ENCODE results near the gene IKZF3. TPM values are rescaled to one million over a fixed set of nuclear protein-coding genes. Genes with fewer than 3 reads are reported as not detected.

IKZF3 gene
- total RNA-seq, 1 donor = not detected

DNA sequence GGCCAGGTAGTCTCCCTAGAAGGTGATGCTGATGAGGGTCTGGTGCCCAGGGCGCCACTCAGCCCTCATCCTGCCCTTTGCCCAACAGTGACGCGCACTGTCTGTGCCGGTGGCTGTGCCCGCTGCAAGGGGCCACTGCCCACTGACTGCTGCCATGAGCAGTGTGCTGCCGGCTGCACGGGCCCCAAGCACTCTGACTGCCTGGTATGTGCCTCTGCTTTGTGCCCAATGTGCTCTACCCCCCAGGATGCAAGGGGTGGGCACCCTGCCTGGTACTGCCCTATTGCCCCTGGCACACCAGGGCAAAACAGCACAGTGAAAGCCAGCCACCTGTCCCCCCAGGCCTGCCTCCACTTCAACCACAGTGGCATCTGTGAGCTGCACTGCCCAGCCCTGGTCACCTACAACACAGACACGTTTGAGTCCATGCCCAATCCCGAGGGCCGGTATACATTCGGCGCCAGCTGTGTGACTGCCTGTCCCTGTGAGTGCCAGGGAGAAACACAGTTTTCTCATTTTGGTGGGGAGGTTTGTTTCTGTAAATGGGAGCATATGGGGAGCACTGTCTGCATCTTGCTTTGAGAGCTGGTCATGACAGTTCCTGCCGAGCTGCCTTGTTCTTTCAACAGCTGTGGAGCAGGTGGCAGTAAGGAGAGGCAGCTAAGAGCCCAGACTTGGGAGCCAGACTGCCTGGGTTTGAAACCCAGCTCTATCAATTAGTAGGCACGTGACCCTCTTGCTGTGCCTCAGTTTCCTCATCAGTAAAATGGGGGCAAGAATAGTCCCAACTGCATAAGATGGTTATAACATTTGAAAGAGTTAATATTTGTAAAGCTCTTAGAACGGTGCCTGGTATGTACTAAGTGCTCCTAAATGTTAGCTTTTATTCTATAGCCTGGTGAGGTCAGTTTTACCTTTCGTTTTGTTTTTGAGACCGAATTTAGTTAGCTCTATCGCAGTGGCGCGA is 153.8 kb downstream of the IKZF3 start:
- no peak overlapping the region for H3K4me3 ChIP-seq (ENCODE audit: low read depth, low read length)
- DNase-seq (ENCODE audit: low read depth) = no peak
- TF ChIP-seq, protein P1, sequence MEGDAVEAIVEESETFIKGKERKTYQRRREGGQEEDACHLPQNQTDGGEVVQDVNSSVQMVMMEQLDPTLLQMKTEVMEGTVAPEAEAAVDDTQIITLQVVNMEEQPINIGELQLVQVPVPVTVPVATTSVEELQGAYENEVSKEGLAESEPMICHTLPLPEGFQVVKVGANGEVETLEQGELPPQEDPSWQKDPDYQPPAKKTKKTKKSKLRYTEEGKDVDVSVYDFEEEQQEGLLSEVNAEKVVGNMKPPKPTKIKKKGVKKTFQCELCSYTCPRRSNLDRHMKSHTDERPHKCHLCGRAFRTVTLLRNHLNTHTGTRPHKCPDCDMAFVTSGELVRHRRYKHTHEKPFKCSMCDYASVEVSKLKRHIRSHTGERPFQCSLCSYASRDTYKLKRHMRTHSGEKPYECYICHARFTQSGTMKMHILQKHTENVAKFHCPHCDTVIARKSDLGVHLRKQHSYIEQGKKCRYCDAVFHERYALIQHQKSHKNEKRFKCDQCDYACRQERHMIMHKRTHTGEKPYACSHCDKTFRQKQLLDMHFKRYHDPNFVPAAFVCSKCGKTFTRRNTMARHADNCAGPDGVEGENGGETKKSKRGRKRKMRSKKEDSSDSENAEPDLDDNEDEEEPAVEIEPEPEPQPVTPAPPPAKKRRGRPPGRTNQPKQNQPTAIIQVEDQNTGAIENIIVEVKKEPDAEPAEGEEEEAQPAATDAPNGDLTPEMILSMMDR (IDR thresholded peaks at IDR 0.05; ENCODE audit: insufficient read depth, low read length) = no peak

DNA sequence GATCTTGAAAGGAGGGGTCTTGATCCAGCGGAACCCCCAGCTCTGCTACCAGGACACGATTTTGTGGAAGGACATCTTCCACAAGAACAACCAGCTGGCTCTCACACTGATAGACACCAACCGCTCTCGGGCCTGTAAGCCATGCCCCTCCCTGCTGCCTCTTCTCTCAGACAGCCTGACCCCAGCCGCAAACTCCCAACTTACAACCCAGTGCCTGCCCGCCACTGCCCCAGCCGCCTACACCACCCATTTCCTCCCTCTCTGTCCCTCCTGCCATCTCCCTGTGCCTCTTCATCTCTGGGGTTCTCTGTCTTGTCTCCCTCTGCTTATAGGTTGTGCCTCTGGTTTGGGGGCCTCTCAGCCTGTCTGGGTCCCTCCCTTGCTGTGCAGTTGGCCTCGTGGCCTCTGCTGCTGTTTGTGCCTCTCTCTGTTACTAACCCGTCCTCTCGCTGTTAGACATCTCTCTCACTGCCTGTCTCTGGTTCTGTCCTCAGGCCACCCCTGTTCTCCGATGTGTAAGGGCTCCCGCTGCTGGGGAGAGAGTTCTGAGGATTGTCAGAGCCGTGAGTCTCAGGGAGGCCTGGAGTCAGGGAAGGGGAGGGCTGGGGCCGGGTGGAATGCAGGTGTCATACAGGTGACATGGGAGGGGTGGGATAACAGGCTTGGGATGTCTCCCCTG is 154.7 kb downstream of the IKZF3 start:
- no peak for DNase-seq (ENCODE audit: low read depth)
- TF ChIP-seq, protein P1 (IDR thresholded peaks at IDR 0.05; ENCODE audit: insufficient read depth, low read length) = no peak
- no peak overlapping the region for H3K4me3 ChIP-seq (ENCODE audit: low read depth, low read length)

Small RNA genes within 50 kb of the gene (small RNA-seq; reads per million reads assigned to genes)
- gene AC090844.1 (not detected), gene MIR4728 (not detected)

Other genes starting within 250 kb of the IKZF3 start
- 4.1 and 9.0 TPM in 2 replicates for gene PPP1R1B, start 237.4 kb downstream of the IKZF3 start, total RNA-seq (ENCODE audit: low replicate concordance)
- gene STARD3, start 227.2 kb downstream of the IKZF3 start, total RNA-seq (ENCODE audit: low replicate concordance) = 18.6 and 20.8 TPM in 2 replicates
- gene TCAP, start 199.0 kb downstream of the IKZF3 start, total RNA-seq (ENCODE audit: low replicate concordance) = 0.36 and 0.49 TPM in 2 replicates
- not detected in 2 replicates for gene PNMT, start 195.9 kb downstream of the IKZF3 start, total RNA-seq (ENCODE audit: low replicate concordance)
- gene PGAP3, start 176.3 kb downstream of the IKZF3 start, total RNA-seq (ENCODE audit: low replicate concordance) = 9.7 and 11.1 TPM in 2 replicates
- 37.4 and 67.0 TPM in 2 replicates for gene ERBB2, start 164.2 kb downstream of the IKZF3 start, total RNA-seq (ENCODE audit: low replicate concordance)
- gene MIEN1, start 133.8 kb downstream of the IKZF3 start, total RNA-seq (ENCODE audit: low replicate concordance) = 33.1 and 76.0 TPM in 2 replicates
- 1.7 TPM in 1 of 2 replicates, not detected in the other for gene GRB7, start 126.4 kb downstream of the IKZF3 start, total RNA-seq (ENCODE audit: low replicate concordance)
- gene ZPBP2, start 3.9 kb upstream of the IKZF3 start, total RNA-seq (ENCODE audit: low replicate concordance) = not detected in 2 replicates
- 3.5 and 39.4 TPM in 2 replicates for gene GSDMB, start 54.3 kb upstream of the IKZF3 start, total RNA-seq (ENCODE audit: low replicate concordance)
- 46.9 and 71.7 TPM in 2 replicates for gene ORMDL3, start 63.3 kb upstream of the IKZF3 start, total RNA-seq (ENCODE audit: low replicate concordance)
- gene LRRC3C, start 63.4 kb upstream of the IKZF3 start, total RNA-seq (ENCODE audit: low replicate concordance) = not detected in 2 replicates
- not detected in 2 replicates for gene GSDMA, start 98.7 kb upstream of the IKZF3 start, total RNA-seq (ENCODE audit: low replicate concordance)
- 41.9 and 73.5 TPM in 2 replicates for gene PSMD3, start 116.5 kb upstream of the IKZF3 start, total RNA-seq (ENCODE audit: low replicate concordance)
- gene CSF3, start 151.1 kb upstream of the IKZF3 start, total RNA-seq (ENCODE audit: low replicate concordance) = 0.25 TPM in 1 of 2 replicates, not detected in the other
- 42.8 and 68.1 TPM in 2 replicates for gene MED24, start 190.1 kb upstream of the IKZF3 start, total RNA-seq (ENCODE audit: low replicate concordance)
- gene THRA, start 198.7 kb upstream of the IKZF3 start, total RNA-seq (ENCODE audit: low replicate concordance) = 23.0 and 26.0 TPM in 2 replicates
- 2.8 and 6.5 TPM in 2 replicates for gene NR1D1, start 236.3 kb upstream of the IKZF3 start, total RNA-seq (ENCODE audit: low replicate concordance)